ENCODE data around the gene PER1.

Gene PER1

DNA sequence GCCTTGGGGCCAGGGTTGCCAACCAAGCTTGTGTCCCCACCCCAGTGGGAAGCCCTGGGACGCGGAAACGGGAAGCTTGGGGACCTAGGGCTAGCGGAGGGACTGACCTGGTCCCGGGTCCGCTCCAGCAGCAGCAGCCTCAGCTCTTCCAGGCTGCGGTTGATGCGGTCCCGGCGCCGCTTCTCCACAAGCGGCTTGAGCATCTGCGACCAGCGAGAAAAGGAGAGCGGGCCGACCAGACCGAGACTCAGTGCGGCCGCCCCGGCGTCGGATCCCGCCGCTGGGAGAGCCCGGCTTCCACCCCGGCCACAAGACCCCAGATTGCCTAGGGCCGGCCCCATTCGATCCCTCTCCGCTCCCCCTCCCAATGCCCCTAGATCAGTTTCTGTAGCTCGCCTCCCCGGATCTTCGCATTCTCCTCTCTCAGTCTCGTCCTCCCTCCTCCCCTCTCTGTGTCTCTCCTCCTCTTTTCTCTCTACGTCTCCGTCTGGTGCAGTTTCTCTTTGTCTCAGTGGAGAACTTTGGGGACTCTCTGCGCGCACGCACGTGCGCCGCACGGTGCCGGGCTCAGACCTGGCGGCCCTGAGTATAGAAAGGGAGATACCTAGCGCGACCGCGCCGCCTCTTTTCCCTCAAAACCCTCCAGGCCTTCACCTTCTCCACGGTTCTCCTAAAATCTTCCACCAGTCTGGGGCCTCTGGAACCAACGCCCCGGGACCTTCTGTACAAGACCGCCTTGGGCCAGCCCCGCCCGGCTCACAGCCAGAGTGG lies 29.1 kb downstream of the PER1 start:
- Mint-ChIP-seq H3K9me3 (no peaks in the 10 kb centered on the region), H3K4me3 (peak overlapping the region; percentile 93), H3K27ac (peak overlapping the region; percentile 85), H3K27me3 (peaks cover 17% of the 10 kb centered on the region), H3K4me1 (peaks cover 73% of the 10 kb centered on the region), H3K36me3 (peaks cover 3% of the 10 kb centered on the region)

DNA sequence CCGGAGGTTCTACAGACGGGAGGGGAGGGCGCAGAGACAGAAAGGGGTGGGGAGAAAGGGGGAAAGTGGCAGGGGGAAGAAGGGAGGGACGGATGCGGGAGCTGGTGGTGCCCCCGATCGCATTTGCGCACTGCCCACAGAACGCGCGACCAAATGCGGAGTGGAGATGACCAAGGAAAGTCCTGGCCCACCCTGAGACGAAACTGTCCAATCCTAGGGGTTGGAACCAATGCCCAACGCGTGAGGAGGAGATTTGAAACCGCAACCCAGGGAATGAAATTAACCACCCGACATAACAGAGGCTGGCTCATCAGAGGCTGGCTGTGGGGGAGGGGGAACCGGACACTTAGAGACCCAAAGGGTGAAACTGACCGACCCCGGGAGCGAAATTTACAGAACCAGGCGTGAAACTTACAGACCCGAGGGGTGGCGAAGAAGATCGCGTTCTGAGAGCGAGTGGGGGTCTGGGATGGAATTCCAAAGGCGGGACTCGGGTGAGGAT lies 29.7 kb downstream of the PER1 start:
- Mint-ChIP-seq H3K27ac (no peak overlapping the region), H3K9me3 (no peaks in the 10 kb centered on the region), H3K4me1 (peaks cover 80% of the 10 kb centered on the region), H3K36me3 (peaks cover 3% of the 10 kb centered on the region), H3K27me3 (peaks cover 17% of the 10 kb centered on the region), H3K4me3 (peak overlapping the region; percentile 93)

DNA sequence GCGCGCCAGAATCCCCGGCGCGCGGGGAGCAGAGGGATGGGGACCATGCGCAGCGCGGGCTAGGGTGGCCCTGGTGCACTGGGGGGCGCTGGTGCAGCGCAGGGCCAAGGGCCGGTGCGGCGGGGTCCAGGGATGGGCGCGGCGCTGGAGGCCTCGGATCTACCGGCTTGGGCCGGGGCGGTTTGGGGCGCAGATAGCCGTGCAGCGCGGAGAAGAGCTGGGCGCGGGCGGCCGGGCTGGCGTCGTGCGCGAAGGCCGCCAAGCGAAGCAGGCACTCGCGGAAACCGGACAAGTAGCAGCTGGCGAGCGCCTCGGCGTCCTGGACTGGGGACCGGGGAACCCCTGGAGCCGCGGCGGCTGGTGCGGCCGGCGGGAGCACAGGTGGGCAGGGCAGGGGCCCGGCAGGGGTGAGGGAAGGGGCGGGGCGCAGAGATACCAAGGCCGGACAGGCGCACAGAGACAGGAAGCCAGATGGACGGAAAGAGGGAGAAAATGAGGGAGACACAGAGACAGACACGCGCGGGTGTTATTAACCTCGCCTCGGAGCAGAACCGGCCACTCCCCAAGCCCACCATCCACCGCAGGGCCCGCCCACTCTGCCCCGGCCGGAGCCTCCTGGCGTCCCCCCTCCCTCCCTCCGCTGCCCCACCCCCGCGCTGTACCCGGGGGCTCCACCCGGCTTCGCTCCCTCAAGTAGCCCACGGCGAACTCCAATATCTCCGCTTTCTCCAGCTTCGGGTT lies 30.4 kb downstream of the PER1 start:
- H3K9me3 Mint-ChIP-seq: no peaks in the 10 kb centered on the region

DNA sequence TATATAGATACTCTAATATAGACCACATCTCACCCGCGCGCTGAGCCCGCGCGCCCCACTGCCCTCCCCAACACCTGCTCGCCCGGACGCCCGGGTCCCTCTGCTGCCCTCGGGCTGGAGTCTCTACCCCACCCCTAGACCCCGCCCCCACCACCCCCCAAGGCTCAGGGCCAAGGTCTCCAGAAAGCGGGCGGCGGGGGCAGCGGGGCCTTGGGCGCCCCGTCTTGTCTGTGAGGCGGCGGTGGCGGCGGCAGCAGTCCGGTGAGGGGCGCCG lies 30.9 kb downstream of the PER1 start:
- Mint-ChIP-seq H3K9me3 (no peaks in the 10 kb centered on the region), H3K27me3 (peaks cover 17% of the 10 kb centered on the region), H3K4me3 (peak overlapping the region; percentile 88), H3K4me1 (peaks cover 71% of the 10 kb centered on the region), H3K36me3 (peaks cover 3% of the 10 kb centered on the region), H3K27ac (no peak overlapping the region)

More for the DNA sequence above, 30.4 kb downstream of the PER1 start:
- Mint-ChIP-seq H3K27me3 (peaks cover 17% of the 10 kb centered on the region), H3K4me1 (peaks cover 75% of the 10 kb centered on the region), H3K36me3 (peaks cover 3% of the 10 kb centered on the region), H3K4me3 (peak overlapping the region; percentile 93), H3K27ac (no peak overlapping the region)

DNA sequence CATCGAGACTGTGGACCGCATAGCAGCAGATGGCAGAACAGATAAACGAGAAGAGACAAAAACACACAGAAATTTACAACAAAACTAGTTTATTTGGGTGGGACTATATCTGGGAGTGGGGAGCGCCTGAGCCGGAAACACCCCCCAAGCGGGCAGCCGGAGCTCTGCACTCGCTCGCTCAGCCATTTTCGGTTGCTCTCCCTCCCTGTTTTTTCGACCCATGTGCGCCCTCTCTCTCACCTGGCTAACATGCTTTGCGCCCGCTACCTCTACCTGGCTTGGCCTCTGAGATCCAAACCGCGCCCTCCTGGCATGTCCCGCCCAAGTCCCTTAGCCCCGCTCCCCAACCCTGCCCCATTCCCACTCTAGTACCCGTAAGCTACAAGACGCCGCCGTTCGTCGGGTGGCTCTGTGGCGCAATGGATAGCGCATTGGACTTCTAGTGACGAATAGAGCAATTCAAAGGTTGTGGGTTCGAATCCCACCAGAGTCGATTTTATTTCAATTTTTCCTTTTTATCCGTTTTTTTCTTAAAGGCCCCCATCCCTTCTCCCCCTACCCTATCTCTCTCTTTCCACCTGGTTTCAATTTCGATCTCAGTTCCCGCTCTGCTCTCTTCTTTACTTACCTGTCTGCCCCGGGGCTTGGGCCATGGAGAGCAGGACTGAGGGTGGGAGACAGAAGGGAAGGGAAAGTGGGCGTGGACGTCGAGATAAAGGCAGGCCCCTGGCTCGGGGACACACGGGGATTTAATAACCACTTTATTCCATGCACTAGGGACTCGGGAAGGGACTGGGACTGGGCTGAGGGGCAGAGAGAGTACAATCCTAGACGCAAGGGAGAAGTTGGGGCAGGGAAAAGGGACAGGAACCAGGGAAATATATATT lies 31.4 kb downstream of the PER1 start:
- Mint-ChIP-seq H3K4me3 (peak overlapping the region; percentile 88), H3K4me1 (peaks cover 66% of the 10 kb centered on the region), H3K27ac (peak overlapping the region; percentile 100), H3K27me3 (peaks cover 19% of the 10 kb centered on the region), H3K36me3 (peaks cover 3% of the 10 kb centered on the region), H3K9me3 (no peaks in the 10 kb centered on the region)

DNA sequence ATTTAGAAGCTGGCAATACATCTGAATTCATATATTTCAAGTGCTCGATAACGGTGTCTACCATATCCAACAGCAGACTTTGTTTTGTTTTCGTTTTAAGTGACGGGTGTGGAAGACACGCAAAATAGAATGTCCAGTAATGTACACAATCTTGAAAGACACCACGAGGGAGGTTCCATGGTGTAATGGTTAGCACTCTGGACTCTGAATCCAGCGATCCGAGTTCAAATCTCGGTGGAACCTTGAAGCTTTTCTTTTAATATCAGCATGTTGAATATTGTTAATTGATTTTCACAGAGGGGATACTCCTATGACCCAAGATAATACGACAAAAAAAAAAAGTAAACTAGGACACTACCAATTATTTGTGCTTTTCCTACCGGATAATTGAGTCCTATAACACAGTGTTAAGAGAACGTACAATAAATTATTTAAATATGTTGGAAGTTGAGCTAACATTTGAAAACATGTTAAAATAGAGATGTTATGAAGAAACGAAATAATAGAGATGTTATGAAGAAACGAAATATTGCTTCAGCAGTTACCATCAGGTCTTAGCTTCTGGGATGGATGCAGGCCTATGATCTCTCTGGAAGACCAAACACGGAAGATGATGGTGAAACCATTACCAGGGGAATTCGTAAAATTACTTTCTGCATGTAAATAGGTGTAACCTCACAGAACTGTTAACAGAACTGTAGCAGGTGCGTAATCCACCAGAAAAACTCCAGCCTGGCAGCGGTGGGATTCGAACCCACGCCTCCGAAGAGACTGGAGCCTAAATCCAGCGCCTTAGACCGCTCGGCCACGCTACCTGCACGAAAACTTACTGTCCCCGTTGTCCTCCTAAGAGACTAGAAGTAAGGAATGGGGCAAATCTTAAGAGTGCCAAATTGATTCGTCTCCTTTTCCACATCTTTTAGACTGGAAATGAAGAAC lies 32.4 kb downstream of the PER1 start:
- Mint-ChIP-seq H3K9me3 (no peaks in the 10 kb centered on the region), H3K36me3 (peaks cover 2% of the 10 kb centered on the region), H3K27ac (peak overlapping the region; percentile 100), H3K4me3 (peak overlapping the region; percentile 88), H3K4me1 (peaks cover 59% of the 10 kb centered on the region), H3K27me3 (peaks cover 25% of the 10 kb centered on the region)

DNA sequence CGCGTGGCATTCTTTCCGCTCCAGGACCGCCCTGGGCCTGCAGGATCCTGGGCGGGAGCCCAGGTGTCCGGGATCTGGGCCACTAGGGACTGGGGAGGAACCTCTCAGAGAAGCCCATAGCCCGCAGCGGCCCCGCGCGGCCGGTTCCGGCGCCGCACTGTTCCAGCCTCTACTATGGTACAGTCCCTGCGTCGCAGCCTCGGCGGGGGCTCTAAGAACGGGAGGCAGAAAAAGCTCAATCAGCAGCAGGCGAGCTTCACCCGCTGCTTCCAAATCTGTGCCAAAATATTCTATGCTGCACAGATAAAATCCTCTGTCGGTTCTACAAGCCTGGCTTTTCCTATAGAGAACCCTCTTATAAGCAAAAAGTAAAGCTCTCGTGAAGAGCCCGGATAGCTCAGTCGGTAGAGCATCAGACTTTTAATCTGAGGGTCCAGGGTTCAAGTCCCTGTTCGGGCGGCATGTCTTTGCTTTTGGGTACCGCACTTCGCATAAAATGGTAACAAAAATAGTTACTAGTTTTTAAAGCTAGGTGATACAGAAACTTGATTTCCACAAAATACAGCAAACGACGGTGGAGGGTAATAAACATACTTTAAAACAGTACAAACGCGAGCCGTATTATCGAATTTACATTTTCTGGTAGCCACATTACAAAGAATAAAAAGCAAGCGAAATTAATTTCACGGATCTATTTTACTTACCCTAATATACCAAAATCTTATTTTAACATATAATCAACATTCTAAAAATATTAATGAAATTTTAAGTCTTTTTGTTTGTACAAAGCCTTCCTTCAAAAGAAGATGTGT lies 33.2 kb downstream of the PER1 start:
- H3K9me3 Mint-ChIP-seq: no peaks in the 10 kb centered on the region
- peak overlapping the region; percentile 96 for H3K4me3 Mint-ChIP-seq
- H3K36me3 Mint-ChIP-seq: peaks cover 2% of the 10 kb centered on the region
- peak overlapping the region; percentile 100 for H3K27ac Mint-ChIP-seq
- H3K27me3 Mint-ChIP-seq: peaks cover 25% of the 10 kb centered on the region
- H3K4me1 Mint-ChIP-seq: peaks cover 50% of the 10 kb centered on the region

DNA sequence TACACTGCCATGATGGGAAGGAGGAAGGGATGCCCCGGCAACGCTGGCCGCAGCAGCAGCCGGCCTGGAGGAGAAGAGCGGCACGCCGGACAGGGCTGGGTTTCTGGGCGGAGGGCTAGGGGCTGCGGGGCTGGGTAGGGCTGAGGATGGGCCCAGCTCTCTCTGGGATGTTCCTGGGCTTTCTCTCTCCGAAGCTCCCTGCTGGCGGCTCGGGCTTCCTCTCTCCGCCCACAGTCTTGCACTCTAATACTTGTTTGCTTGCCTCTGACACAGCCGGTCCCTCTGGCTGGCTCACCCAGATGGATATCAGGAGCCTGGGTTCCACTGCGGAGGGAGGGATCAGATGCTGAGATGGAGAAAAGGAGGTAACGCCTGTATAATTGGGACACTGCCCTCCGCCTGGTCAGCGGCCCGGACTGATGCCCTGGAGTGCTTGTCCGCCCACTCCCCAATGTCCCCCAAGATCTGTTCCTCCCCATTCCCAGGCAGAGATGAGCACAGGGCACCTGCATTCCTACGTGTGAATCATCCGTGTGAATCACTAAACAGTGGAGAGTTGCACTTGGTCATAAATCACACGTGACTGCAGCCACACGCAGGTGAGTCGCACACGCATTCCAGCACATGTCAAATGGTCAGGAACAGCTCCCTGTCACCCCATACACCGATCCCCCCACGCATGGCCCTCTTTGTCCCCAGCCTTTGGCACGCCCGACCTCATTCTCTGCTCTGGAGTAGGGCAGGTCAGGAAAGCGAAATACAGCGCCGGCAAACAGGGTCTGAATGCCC lies 34.0 kb downstream of the PER1 start, which contains the start of gene ALOXE3:
Gene ALOXE3, minus strand, starts transcription at position 535 of the 789 bp plus-strand sequence. Its CDS starts 524 bp downstream, at position 11.
- peaks cover 23% of the 10 kb centered on the region for H3K27me3 Mint-ChIP-seq
- H3K4me3 Mint-ChIP-seq: peak within 1 kb of the TSS; percentile 96
- H3K4me1 Mint-ChIP-seq: peaks cover 43% of the 10 kb centered on the region
- peak within 1 kb of the TSS; percentile 100 for H3K27ac Mint-ChIP-seq
- peaks cover 2% of the 10 kb centered on the region for H3K36me3 Mint-ChIP-seq
- H3K9me3 Mint-ChIP-seq: no peaks in the 10 kb centered on the region

DNA sequence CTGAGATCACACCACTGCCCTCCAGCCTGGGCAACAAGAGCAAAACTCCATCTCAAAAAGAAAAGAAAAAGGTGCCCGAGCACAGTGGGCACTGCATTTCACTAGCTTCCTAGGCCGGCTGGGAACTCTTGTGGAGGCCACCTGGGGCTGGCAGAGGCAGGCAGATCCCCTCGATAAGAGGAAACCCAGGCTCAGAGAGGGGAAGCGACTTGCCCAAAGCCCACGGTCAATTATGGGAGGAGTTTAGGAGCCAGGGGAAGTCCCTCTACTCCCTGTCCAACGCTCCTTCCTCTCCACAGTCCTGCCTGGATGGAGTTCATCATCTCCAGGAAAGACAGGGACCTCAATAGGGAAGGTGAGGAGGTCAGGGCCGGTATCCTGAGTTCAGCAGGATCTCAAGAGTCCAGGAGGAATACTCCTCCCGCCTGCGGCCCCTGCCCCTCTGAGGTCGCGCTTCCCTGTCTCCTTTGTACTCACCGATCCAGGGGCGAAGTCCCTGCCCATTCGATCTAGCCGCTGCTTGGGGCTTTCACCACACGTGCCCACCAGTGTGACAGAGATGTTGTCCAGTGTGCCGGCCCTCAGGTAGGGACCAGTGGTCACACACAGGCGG lies 34.7 kb downstream of the PER1 start:
- Mint-ChIP-seq H3K9me3 (no peaks in the 10 kb centered on the region), H3K27ac (peak overlapping the region; percentile 35), H3K4me3 (peak overlapping the region; percentile 96), H3K27me3 (peaks cover 22% of the 10 kb centered on the region), H3K36me3 (peaks cover 2% of the 10 kb centered on the region), H3K4me1 (peaks cover 38% of the 10 kb centered on the region)

DNA sequence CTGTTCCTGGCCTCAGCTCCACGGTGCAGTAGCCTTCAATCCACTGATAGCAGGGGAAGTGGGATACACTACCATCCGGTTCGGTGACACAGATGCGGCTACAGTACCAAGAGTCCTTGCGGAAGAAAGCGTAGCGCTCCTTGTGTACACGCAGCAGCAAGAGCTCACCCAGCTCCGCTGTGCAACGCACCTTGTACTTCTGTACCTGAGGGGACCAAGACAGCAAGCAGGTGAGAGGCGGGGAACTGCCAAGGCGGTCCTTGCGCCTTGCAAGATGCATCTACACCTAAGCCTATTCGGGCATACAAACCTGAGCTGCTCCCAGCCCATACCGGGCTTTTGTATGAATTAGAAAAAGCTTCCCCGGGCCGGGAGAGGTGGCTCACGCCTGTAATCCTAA lies 35.4 kb downstream of the PER1 start:
- Mint-ChIP-seq H3K9me3 (no peaks in the 10 kb centered on the region), H3K36me3 (peaks cover 2% of the 10 kb centered on the region), H3K27me3 (peaks cover 22% of the 10 kb centered on the region), H3K4me1 (peaks cover 36% of the 10 kb centered on the region), H3K4me3 (peak overlapping the region; percentile 16), H3K27ac (no peak overlapping the region)

DNA sequence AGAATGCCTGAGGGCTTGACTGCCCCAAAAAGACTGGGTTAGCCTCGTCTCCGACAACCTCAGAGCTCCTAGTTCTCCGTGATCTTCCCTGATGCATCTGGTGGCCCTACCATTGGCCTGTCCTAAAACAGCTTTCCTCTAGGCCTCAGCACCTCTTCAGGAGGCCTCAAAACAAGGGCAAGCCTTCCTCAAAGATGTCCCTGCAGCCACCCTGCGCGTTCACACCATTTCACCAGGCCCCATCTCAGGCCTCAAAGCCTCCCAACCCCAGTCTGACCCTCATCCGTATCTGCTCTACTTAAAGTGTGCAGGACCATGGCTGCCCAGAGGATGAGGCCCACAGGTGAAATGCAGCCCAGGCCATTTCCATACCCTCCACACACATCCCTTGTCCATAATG lies 41.3 kb downstream of the PER1 start:
- H3K4me1 Mint-ChIP-seq: peaks cover 9% of the 10 kb centered on the region
- peak overlapping the region; percentile 44 for H3K4me3 Mint-ChIP-seq
- H3K9me3 Mint-ChIP-seq: no peaks in the 10 kb centered on the region
- H3K36me3 Mint-ChIP-seq: no peaks in the 10 kb centered on the region
- no peak overlapping the region for H3K27ac Mint-ChIP-seq
- H3K27me3 Mint-ChIP-seq: peaks cover 14% of the 10 kb centered on the region

DNA sequence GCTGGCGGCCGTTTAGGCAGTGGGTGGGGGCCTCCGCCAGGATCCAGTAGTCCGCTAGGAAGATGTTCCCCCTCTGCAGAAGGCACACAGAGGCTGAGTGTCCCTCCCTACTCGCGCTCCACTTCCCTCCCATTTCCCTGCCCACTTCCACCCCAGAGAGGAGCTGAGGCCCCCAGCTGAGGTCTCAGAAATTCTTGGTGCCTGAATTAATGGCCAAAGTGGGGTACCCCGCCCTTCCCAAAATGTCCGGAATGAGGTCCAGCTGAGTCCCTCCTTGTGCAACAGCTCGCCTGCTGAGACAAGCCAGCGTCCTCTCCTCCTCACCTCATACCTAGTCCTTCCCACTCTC lies 41.8 kb downstream of the PER1 start:
- Mint-ChIP-seq H3K9me3 (no peaks in the 10 kb centered on the region), H3K4me3 (peak overlapping the region; percentile 44), H3K27me3 (peaks cover 10% of the 10 kb centered on the region), H3K27ac (no peak overlapping the region), H3K4me1 (peaks cover 9% of the 10 kb centered on the region), H3K36me3 (no peaks in the 10 kb centered on the region)
